NT2/D1 (cell line): Measurements from ENCODE around the gene MAS1L.

Source experiments
- SUZ12 ChIP-seq: IDR thresholded peaks from 2 replicates; pipeline ENCODE4 v1.6.1; 2011; ENCODE audit not compliant: insufficient read length, insufficient read depth; ENCODE audit errors: extremely low read depth
- YY1 ChIP-seq: IDR thresholded peaks from 2 replicates; pipeline ENCODE4 v1.6.1; 2011; ENCODE audit not compliant: insufficient read length, insufficient read depth
- ZNF274 ChIP-seq: IDR thresholded peaks from 2 replicates; pipeline ENCODE4 v1.6.1; 2011; ENCODE audit warnings: mild to moderate bottlenecking, low read depth, low read length

- no peak for TF ChIP-seq SUZ12
- TF ChIP-seq YY1, result no peak
- no peak for TF ChIP-seq ZNF274
These were observed 22.0 kb downstream of the MAS1L start for GRCh38 chr6:29465801-29466200.
